ENCODE data around the gene COL6A3. TPM values are rescaled to one million over a fixed set of nuclear protein-coding genes. Genes with fewer than 3 reads are reported as not detected.

Gene COL6A3
- total RNA-seq, 1 experiment from 2014 or later = 0.81 TPM

DNA sequence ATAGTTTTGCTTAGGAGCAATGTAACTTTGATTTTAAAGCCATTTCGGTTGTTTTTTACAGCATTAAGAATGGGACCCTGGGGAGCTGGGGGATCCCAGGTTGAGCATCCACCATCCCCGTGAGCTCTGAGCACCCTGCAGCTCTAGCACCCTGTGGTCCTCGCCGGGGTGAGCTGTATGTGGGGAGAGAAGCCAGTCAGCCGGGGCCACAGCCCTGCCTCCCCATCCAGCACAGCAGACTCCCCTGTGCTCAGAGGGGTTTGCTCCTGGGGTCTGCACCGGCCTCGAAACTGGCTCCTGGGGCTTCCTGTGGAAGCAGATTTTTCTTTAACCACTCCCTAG is 1.3 kb downstream of the COL6A3 start:
- Histone ChIP-seq H4K20me1 (ENCODE audit: control insufficient read depth, insufficient read depth, insufficient read length) (no peaks in the 10 kb centered on the region), H3K27me3 (ENCODE audit: insufficient read depth, low read length) (no peaks in the 10 kb centered on the region), H2BK12ac (ENCODE audit: insufficient read length, low read depth, low read length) (no peak overlapping the region), H3T11ph (ENCODE audit: low read length) (no peak overlapping the region), H4K91ac (ENCODE audit: insufficient read length, low read depth, low read length) (no peak overlapping the region), H2BK15ac (ENCODE audit: low read depth, low read length) (no peak overlapping the region), H3K4ac (ENCODE audit: low read depth, low read length) (no peak overlapping the region), H3K14ac (ENCODE audit: insufficient read depth, low read length) (no peak overlapping the region), H3K4me2 (ENCODE audit: insufficient read depth, insufficient read length, low read length) (no peak overlapping the region), H2BK5ac (ENCODE audit: insufficient read length, low read length) (no peak overlapping the region), H3K79me2 (ENCODE audit: insufficient read depth, low read length) (no peaks in the 10 kb centered on the region), H3K23ac (ENCODE audit: insufficient read length, low read depth, low read length) (no peak overlapping the region), H2AFZ (ENCODE audit: low read length) (no peak overlapping the region), H3K23me2 (ENCODE audit: insufficient read length, low read depth, low read length, poor library complexity, severe bottlenecking) (no peaks in the 10 kb centered on the region), H3K18ac (ENCODE audit: insufficient read length, low read depth, low read length) (no peak overlapping the region), H2BK120ac (ENCODE audit: low read depth, low read length, poor library complexity, severe bottlenecking) (no peak overlapping the region), H3K9ac (ENCODE audit: extremely low read depth, insufficient read length, low read length) (no peak overlapping the region), H3K56ac (ENCODE audit: insufficient read length, low read depth, low read length) (no peak overlapping the region), H4K8ac (replicated peaks; ENCODE audit: insufficient read length, low read depth, low read length) (no peak overlapping the region), H3K4me1 (ENCODE audit: insufficient read depth, low read length) (no peaks in the 10 kb centered on the region), H2AK5ac (ENCODE audit: insufficient read length, low read length) (no peak overlapping the region), H3K27ac (ENCODE audit: insufficient read length, low read depth, low read length) (no peak overlapping the region), H3K79me1 (ENCODE audit: insufficient read depth, low read depth, low read length, poor library complexity, severe bottlenecking) (no peaks in the 10 kb centered on the region), H2BK20ac (ENCODE audit: low read depth, low read length, poor library complexity, severe bottlenecking) (no peak overlapping the region), H4K5ac (ENCODE audit: insufficient read length, low read depth, low read length) (no peak overlapping the region), H3K9me3 (ENCODE audit: control insufficient read depth, low read depth, low read length) (no peaks in the 10 kb centered on the region)
- H3K9me3 Mint-ChIP-seq = no peaks in the 10 kb centered on the region
- no peak overlapping the region for H3K27ac Mint-ChIP-seq
- no peaks in the 10 kb centered on the region for H3K36me3 Mint-ChIP-seq (ENCODE audit: insufficient read depth in 1 of 3, low read depth in 3 of 3)
- no peak for DNase-seq
- peaks cover 12% of the 10 kb centered on the region for H3K27me3 Mint-ChIP-seq (ENCODE audit: low read depth)
- no peak overlapping the region for H3K4me3 Mint-ChIP-seq
- H3K4me1 Mint-ChIP-seq = peaks cover 17 to 27% of the 10 kb centered on the region in 2 experiments
- no CpG with 5 or more reads among the region's 7 CpGs for WGBS (ENCODE audit: extremely low coverage, insufficient read length, low lambda C conversion rate)
- TF ChIP-seq CTCF (conservative IDR thresholded peaks at IDR 0.05) = no peak

Data from H9 (cell line).